Measurements from ENCODE around the gene IQGAP3. TPM values are rescaled to one million over a fixed set of nuclear protein-coding genes. Genes with fewer than 3 reads are reported as not detected.

IQGAP3 gene
- total RNA-seq, 1 donor from 2014 or later = 13.1 TPM

DNA sequence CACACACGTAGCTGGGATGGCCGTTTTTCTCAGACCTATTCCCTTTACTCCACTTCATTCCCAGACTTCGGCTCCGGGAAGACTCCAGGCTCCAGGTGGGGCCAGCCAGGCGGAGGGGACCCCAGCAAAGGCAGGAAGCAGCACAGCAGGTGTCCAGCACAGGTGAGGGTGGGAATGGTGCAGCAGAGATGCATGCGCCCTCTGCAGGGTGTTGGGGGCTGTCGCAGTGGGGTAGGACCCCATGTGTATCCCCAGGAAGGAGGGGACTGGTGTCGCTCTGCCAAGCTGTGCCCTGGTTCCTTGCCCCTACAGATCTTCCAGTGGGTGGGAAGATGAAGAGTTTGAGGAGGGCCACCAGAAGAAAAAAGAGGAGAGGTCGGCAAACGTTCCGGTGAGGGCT lies 12.4 kb upstream of the IQGAP3 start:
- Mint-ChIP-seq H3K4me3 (ENCODE audit: unreplicated experiment) (no peak overlapping the region), H3K36me3 (ENCODE audit: low read depth, unreplicated experiment) (no peaks in the 10 kb centered on the region), H3K4me1 (ENCODE audit: unreplicated experiment) (peaks cover 17% of the 10 kb centered on the region), H3K9me3 (ENCODE audit: unreplicated experiment) (no peaks in the 10 kb centered on the region), H3K27me3 (ENCODE audit: unreplicated experiment) (peaks cover 12% of the 10 kb centered on the region), H3K27ac (ENCODE audit: unreplicated experiment) (no peak overlapping the region)
- TF ChIP-seq, protein P1, sequence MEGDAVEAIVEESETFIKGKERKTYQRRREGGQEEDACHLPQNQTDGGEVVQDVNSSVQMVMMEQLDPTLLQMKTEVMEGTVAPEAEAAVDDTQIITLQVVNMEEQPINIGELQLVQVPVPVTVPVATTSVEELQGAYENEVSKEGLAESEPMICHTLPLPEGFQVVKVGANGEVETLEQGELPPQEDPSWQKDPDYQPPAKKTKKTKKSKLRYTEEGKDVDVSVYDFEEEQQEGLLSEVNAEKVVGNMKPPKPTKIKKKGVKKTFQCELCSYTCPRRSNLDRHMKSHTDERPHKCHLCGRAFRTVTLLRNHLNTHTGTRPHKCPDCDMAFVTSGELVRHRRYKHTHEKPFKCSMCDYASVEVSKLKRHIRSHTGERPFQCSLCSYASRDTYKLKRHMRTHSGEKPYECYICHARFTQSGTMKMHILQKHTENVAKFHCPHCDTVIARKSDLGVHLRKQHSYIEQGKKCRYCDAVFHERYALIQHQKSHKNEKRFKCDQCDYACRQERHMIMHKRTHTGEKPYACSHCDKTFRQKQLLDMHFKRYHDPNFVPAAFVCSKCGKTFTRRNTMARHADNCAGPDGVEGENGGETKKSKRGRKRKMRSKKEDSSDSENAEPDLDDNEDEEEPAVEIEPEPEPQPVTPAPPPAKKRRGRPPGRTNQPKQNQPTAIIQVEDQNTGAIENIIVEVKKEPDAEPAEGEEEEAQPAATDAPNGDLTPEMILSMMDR (IDR thresholded peaks at IDR 0.05; ENCODE audit: unreplicated experiment) = no peak
- DNase-seq (ENCODE audit: low spot score) = no peak

DNA sequence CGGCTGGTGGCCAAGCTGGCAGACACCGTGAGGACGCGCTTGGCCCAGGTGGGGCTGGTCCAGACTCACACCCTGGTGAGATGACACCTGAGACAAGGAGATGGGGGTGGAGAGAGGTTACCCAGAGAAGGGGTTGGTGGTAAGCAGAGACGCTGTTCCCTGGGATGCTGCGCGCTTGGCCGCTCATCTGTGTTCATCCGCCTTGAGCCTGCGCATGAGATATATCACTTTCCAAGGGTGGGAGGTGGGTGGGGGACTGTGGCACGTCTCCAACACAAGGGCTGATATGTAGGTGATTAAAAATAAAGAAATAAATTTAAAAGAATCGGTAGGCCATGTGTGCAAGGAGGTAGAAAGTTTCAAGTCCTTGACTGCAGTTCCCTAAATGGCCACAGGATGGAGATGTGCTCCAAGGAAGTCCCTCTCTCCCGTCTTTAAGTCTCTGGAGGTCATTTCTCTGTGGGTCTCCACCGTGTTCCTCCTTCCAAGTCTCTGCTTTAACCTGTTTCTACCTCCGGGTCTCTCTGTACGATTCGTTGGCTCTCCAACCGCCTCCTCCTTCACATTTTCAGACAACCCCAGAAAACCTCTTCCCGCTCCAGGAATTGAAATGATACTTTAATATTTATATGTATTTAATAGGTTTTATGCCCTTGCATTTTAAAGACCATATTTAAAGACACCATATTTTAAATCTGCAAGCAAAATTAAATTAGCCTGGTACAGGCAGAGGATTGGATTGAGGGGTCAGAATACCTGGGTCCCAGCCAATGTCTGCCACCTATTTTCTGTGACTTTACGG lies 11.7 kb upstream of the IQGAP3 start:
- Mint-ChIP-seq H3K4me3 (ENCODE audit: unreplicated experiment) (peak overlapping the region; percentile 65), H3K9me3 (ENCODE audit: unreplicated experiment) (no peaks in the 10 kb centered on the region), H3K27ac (ENCODE audit: unreplicated experiment) (no peak overlapping the region), H3K4me1 (ENCODE audit: unreplicated experiment) (peaks cover 14% of the 10 kb centered on the region), H3K36me3 (ENCODE audit: low read depth, unreplicated experiment) (no peaks in the 10 kb centered on the region), H3K27me3 (ENCODE audit: unreplicated experiment) (peaks cover 12% of the 10 kb centered on the region)
- DNase-seq (ENCODE audit: low spot score) = peak; percentile 76
- TF ChIP-seq, protein P1 (IDR thresholded peaks at IDR 0.05; ENCODE audit: unreplicated experiment) = peak; percentile 86

DNA sequence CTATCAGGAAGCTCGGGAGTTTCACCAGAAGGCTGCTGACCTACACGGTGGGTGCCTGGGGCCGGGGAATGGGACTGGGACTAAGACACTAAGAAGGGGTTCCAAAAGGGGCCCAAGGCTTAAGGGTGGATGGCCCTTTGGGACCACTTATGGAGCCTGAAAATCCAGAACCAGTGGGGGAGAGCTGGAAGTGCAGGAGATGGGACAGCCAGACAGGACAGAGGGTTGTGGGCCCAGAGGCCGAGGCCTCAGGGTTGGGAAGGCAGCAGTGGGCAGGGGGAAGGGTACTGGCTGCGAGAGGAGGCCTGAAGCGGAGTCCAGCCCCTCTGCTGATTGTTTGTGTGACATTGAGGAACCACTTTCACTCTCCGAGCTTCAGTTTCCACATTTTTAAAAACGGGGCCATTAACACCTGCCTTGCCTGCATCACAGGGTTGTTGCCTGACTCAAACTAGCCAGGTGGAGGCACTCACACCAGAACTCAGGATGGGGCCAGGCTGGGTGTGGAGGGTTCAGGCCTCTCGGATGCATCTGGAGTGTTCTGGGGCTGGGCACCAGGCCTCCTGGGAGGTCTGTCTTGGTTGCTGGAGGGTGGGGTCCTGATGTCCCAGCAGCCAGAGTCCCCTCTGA lies 10.1 kb upstream of the IQGAP3 start:
- H3K4me3 Mint-ChIP-seq (ENCODE audit: unreplicated experiment) = no peak overlapping the region
- peaks cover 7% of the 10 kb centered on the region for H3K4me1 Mint-ChIP-seq (ENCODE audit: unreplicated experiment)
- H3K27me3 Mint-ChIP-seq (ENCODE audit: unreplicated experiment) = peaks cover 12% of the 10 kb centered on the region
- DNase-seq (ENCODE audit: low spot score) = no peak
- no peaks in the 10 kb centered on the region for H3K9me3 Mint-ChIP-seq (ENCODE audit: unreplicated experiment)
- TF ChIP-seq, protein P1 (IDR thresholded peaks at IDR 0.05; ENCODE audit: unreplicated experiment) = no peak
- no peak overlapping the region for H3K27ac Mint-ChIP-seq (ENCODE audit: unreplicated experiment)
- no peaks in the 10 kb centered on the region for H3K36me3 Mint-ChIP-seq (ENCODE audit: low read depth, unreplicated experiment)

DNA sequence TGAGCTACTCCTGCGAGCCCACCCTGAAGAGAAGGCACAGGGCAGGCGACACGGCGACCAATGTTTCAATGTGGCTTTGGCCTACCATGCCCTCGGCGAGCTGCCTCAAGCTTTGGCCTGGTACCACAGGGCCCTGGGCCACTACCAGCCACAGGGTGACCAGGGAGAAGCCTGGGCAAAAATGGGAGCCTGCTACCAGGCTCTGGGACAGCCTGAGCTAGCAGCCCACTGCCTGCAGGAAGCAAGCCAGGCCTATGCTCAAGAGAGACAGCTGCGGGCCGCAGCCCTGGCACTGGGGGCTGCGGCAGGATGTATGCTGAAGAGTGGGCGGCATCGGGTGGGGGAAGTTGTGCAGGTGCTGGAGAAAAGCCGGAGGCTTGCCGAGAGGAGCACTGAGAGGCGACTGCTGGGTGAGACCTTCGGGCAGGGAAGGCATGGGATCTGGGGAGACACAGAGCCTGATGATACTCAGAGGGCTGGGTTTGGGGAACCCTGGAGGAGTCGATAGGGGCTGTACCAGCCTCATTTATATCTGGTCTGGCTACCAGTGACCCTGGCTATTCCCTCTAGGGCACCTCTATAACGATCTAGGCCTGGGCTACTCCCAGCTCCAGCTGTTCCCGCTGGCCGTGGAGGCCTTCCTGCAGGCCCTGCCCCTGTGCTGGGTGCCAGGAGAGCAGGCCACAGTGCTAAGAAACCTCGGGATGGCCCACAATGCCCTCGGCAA lies 9.5 kb upstream of the IQGAP3 start:
- H3K27ac Mint-ChIP-seq (ENCODE audit: unreplicated experiment) = no peak overlapping the region

More for the DNA sequence above, 9.5 kb upstream of the IQGAP3 start:
- Mint-ChIP-seq H3K9me3 (ENCODE audit: unreplicated experiment) (no peaks in the 10 kb centered on the region), H3K4me3 (ENCODE audit: unreplicated experiment) (no peak overlapping the region), H3K4me1 (ENCODE audit: unreplicated experiment) (peaks cover 7% of the 10 kb centered on the region), H3K36me3 (ENCODE audit: low read depth, unreplicated experiment) (no peaks in the 10 kb centered on the region), H3K27me3 (ENCODE audit: unreplicated experiment) (peaks cover 12% of the 10 kb centered on the region)
- DNase-seq (ENCODE audit: low spot score) = no peak
- TF ChIP-seq, protein P1 (IDR thresholded peaks at IDR 0.05; ENCODE audit: unreplicated experiment) = no peak
